ENCODE measurements around the gene AQP9.

GRCh38 chr15:58115692-58116091, 22.5 kb upstream of the AQP9 start:
- TF ChIP-seq, protein P1, sequence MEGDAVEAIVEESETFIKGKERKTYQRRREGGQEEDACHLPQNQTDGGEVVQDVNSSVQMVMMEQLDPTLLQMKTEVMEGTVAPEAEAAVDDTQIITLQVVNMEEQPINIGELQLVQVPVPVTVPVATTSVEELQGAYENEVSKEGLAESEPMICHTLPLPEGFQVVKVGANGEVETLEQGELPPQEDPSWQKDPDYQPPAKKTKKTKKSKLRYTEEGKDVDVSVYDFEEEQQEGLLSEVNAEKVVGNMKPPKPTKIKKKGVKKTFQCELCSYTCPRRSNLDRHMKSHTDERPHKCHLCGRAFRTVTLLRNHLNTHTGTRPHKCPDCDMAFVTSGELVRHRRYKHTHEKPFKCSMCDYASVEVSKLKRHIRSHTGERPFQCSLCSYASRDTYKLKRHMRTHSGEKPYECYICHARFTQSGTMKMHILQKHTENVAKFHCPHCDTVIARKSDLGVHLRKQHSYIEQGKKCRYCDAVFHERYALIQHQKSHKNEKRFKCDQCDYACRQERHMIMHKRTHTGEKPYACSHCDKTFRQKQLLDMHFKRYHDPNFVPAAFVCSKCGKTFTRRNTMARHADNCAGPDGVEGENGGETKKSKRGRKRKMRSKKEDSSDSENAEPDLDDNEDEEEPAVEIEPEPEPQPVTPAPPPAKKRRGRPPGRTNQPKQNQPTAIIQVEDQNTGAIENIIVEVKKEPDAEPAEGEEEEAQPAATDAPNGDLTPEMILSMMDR (IDR thresholded peaks at IDR 0.05) = peak in 2 of 6 experiments; percentile 8 to 20
- no peak for TF ChIP-seq POLR2A (IDR thresholded peaks at IDR 0.05)

All from upper lobe of left lung (tissue), 4 donors.